Stomach (tissue), 4 donors: ENCODE data around the gene THAP10.

Source experiments
- CTCF ChIP-seq, 7 experiments: fragments of 450-650 bp in 4 of 7; fragments of 200-600 bp in 3 of 7; sonication (generic) in 3 of 7; IDR thresholded peaks; one replicate each; pipeline ENCODE4 v1.5.1; 2016 to 2019; ENCODE audit warnings: antibody characterized with exemption in 7 of 7, control low read depth in 2 of 7, mild to moderate bottlenecking in 1 of 7
- POLR2A ChIP-seq, 4 donors: fragments of 450-650 bp; IDR thresholded peaks; one replicate each; pipeline ENCODE4 v1.6.1; 2016; ENCODE audit warnings: antibody characterized with exemption in 4 of 4, control low read depth in 2 of 4, mild to moderate bottlenecking in 1 of 4, moderate library complexity in 1 of 4
- POLR2AphosphoS5 ChIP-seq, 3 donors: sonication (generic); formaldehyde crosslinking; IDR thresholded peaks; one replicate each; pipeline ENCODE4 v1.6.1; 2016; ENCODE audit warnings: antibody characterized with exemption in 3 of 3

DNA sequence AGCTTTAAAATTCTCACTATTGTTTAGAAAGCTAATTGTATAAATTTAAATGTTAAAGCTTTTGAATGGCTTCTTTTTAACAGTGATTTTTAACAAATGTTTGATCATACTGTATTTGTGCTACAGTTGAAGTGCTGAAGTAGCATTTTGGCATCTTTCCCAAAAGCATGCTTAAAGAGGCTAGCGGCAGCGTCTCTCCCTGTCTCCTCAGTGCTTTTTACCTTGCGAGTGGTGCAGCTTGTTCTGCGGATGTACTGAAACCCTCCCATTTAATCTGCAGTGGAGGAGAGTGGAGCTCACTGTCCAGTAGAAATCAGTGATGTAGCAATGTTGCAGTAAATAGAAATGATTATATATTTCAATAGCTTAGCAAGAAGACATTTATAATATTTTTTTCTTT lies 44.1 kb upstream of the THAP10 start:
- TF ChIP-seq CTCF (IDR thresholded peaks at IDR 0.05) (no peak), POLR2A (IDR thresholded peaks at IDR 0.05) (no peak), POLR2AphosphoS5 (IDR thresholded peaks at IDR 0.05) (no peak)
